Breast epithelium (tissue), 3 donors: ENCODE measurements around the gene ENSA.
"Not testable (repeated sequence)": the region's sequence is repeated elsewhere in the genome, so short reads cannot be mapped to it uniquely, and the experiment has no call there.

Source experiments
- CTCF ChIP-seq, 3 donors: fragments of 450-650 bp; IDR thresholded peaks; one replicate each; pipeline ENCODE4 v1.5.1; 2016 to 2017; ENCODE audit warnings: antibody characterized with exemption in 3 of 3, mild to moderate bottlenecking in 3 of 3, moderate library complexity in 3 of 3
- POLR2A ChIP-seq: fragments of 450-650 bp; IDR thresholded peaks from one replicate; pipeline ENCODE4 v1.6.1; 2016; ENCODE audit warnings: antibody characterized with exemption, mild to moderate bottlenecking, moderate library complexity
- POLR2AphosphoS5 ChIP-seq, 3 donors: sonication (generic); formaldehyde crosslinking; IDR thresholded peaks; one replicate each; pipeline ENCODE4 v1.6.1; 2017; ENCODE audit warnings: antibody characterized with exemption in 3 of 3

DNA sequence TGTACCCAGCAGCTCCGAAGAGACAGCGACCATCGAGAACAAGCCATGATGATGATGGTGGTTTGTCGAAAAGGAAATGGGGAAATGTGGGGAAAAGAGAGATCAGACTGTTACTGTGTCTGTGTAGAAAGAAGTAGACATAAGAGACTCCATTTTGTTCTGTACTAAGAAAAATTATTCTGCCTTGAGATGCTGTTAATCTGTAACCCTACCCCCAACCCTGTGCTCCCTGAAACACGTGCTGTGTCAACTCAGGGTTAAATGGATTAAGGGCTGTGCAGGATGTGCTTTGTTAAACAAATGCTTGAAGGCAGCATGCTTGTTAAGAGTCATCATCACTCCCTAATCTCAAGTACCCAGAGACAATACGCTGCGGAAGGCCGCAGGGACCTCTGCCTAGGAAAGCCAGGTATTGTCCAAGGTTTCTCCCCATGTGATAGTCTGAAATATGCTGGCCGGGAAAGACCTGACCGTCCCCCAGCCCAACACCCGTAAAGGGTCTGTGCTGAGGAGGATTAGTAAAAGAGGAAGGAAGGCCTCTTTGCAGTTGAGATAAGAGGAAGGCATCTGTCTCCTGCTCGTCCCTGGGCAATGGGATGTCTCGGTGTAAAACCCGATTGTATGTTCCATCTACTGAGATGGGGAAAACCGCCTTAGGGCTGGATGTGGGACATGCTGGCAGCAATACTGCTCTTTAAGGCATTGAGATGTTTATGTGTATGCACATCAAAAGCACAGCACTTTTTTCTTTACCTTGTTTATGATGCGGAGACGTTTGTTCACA, 5.6 kb upstream of the ENSA start:
- not testable (repeated sequence) for TF ChIP-seq CTCF (IDR thresholded peaks at IDR 0.05); POLR2AphosphoS5 (IDR thresholded peaks at IDR 0.05); POLR2A
